Epidermal melanocyte (primary cell): ENCODE results near the gene POLR1D.
A peak's percentile ranks its signal among the peaks of the same experiment; 100 is the strongest.

ENCODE experiments used
- DNase-seq: peaks from one replicate; pipeline ENCODE4 v3.0.0; 2011; ENCODE audit warnings: low spot score; ENCODE audit not compliant: insufficient read length

The POLR1D gene, protein sequence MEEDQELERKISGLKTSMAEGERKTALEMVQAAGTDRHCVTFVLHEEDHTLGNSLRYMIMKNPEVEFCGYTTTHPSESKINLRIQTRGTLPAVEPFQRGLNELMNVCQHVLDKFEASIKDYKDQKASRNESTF

DNA sequence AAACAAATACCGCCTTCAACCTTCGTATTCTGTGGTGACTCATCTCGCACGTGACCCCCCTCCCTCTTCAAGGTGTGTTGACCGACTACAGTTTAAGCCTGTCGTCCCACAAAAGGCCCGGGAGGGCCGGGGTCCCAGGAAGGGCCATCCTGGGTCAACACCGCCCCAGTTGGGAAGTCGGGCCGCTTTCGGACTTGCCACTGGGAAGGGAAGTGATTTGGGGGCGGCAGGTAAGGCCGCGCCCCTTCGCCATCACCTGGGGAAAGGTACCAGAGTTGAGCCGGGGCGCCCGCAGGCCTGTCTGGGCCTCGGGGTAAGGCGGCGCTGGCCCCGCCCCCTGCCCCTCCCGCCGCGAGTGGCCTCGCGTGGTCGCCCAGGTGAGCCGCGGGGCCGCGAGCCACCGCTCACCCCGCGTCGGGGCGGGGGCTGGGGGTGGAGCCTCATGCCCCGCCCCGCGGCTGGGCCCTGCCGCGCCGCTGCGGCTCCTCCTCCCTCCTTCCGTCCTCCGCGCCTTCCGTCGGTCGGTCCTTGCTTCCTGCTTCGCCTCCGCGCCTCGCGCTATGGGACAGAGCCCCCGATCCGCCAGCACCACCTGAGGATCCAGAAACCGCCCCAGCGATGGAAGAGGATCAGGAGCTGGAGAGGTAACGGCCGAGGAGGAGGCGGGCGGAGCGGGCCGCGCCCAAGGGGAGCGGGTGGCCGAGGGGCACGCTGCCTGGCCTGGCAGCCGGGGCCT, at the start of gene POLR1D:
Gene POLR1D, plus strand, starts transcription at position 527 of the 736 bp plus-strand sequence. Its CDS starts 92 bp downstream, at position 619.
- DNase-seq: peak; percentile 58

DNA sequence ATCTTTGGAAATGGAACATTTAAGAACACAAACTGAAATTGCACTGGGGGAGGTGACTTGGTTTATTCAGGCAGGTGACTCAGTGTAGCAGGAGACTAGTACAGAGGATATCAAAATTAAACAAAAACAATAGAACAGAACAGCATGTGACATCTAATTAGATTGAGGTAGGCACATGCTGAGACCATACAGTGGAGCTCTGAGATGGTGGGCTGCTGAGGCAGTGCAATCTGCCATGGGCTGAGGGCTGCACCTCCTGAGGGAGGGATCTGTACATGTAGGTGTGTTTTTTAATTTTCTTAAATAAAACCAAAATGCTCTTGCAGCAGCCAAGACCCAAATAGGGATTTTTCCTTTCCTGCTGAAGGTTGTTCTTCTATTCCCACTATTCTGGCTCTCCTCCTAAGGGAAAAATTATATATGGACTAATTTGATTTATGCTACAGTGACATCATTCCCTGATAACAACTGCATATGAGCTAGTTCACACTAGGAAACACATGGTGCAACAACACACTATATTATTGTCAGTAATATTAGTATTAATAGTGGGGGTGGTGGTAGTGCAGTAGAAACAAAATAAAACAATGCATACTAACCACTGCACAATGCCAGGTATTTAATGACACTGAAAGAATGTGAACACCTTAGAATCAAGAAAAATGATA, 49.3 kb upstream of the POLR1D start:
- no peak for DNase-seq

DNA sequence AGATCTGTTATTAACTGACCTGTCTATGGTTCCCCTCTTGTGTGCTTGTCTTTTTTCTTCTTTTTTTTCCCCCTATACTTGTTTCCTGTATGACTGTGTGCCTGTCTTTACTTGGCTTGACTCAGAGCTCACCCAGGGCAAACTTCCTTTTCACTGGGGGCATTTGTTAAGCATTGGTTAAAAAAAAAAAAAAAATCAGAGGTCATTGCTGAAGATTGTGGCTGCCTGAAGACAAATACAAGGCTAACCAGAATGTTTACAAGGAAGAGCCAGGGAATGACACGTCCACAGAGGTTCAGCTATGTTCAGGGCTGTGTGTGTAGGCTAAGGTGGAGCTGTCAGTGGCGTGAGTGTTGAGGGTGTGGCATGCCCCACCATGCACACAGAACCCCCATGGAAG, 48.4 kb upstream of the POLR1D start:
- DNase-seq: no peak

DNA sequence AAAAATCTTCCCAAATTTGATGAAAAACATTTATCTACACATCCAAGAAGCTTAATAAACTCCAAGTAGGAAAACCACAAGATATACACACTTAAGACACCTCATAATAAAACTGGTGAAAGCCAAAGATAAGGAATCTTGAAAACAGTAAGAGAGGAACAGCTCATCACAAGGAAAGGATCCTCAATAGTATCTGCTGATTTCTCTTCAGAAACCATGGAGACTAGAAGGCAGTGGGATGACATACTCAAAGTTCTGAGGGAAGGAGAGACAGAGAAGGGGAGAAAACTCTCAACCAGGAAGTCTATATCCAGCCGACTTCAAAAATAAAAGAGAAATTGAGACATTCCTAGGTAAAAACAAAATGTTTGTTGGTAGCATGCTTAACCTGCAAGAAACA, 47.0 kb upstream of the POLR1D start:
- DNase-seq: no peak

DNA sequence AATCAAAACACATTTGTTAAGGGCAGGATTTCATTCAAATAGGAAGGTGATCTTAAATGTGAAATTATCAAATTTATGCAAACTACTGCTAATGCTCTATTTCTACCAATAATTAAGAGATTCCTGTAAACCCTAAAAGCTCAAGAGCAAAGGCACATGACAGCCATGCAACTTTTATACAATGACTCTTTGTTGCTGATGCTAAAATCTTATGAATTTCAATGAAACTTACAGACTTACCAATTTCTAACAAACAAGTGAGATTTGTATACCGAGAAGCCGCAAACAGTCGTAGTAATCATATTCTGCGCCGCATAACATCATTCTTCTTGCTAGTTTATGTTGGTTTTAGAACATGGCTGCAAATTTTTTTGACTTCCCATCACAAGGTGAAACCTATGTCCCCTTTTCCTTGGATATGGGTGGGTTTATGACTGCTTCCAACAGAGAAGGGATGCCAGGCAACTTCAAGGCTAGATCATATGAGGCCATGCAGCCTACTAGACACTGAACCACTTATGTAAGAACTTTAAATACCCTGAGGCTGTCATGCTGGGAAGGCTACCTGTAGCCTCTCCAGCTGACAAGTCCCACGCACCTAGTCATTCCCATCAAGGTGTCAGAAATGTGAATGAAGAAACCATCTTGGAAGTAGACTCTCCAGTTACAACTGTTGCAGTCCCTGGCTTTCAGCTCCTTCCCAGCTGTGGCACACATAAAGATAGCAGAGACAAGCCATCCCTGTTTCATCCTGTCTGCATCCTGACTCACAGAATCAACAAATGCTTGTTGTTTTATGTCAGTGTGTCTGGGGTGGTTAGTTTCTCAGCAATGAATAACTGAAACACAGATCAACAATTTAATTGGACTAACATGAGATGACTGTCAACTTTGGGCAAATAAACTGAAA, 43.3 kb upstream of the POLR1D start:
- DNase-seq: peak; percentile 54

DNA sequence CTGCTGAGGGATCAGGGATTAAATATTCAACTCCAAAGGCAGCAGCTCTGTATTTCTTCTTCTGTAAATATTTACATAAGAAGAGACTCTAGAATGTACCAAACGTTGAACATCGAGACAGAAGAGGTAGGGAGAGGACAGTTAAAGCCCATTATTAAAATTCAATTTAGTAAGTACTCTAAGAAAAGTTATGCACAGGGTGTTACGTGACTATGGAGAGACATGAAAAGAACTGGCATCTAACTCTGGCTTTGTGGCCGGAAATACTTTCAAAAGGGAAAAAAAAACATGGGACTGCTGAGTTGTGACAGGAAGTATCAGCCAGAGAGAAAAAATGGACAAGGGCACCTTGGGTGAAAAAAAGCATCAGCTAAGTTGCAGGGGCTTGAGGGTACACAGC, 38.0 kb upstream of the POLR1D start:
- DNase-seq: peak; percentile 19

DNA sequence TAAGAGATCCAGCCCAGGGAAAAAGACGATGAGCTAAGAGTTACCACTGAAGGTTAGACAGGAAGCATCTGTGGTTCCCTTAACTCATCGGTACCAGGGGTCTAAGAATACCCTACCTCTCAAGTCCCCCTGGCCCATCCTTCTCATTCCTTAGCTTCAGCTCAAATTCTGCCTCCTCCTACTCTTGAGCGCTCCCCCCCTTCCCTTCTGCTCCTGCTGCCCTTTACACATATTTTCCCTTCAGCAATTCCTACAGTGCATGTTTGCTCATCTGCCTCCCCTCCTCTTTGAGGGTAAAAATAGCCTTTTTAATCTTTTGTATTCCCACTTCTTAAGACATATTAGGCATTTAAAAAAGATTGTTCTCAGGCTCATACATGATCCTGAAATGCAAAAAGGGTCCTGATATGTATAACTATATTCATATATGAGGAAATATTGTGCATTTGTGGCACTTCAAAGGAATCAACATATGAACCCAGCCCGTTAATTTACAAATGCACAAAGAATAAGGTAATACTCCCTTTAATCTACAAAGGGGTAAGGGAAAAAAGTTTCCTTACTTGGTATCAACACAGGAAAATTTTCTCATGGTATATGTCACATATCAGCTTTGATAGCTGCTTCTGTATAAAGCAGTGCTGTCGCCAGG, 34.5 kb upstream of the POLR1D start:
- no peak for DNase-seq

DNA sequence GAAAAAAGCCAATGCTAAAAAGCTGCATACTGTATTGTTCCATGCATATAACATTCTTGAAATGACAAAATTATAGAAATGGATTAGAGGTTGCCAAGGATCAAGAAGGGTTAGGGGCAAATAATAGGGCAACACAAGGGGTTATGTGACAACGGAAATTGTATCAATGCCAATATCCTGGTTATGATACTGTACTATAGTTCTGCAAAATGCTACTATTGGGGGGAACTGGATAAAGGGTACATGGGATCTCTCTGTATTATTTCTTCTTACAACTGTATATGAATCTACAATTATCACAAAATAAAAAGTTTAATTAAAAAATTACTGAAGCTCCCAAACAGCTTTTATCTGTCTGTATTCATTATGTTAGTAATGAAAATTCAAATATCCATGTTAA, 33.3 kb upstream of the POLR1D start:
- DNase-seq: no peak

DNA sequence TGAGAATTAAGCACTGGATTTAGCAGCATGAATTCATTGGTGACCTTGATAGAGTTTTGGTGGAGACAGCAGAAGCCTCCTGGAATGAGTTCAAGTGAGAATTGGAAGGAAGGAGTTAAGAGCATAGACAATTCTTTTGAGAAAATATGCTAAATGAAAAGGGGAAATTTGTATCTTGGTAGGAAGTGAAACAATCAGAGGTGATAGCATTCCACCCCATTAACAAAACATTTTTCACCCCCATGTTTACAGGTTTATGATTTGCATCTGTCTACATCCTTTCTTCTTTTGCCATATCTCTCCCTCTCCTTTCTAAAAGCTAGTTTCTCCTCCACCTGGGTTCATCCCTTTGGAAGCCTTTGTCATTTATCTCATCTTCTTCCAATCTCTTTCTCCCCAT, 28.8 kb upstream of the POLR1D start:
- no peak for DNase-seq

DNA sequence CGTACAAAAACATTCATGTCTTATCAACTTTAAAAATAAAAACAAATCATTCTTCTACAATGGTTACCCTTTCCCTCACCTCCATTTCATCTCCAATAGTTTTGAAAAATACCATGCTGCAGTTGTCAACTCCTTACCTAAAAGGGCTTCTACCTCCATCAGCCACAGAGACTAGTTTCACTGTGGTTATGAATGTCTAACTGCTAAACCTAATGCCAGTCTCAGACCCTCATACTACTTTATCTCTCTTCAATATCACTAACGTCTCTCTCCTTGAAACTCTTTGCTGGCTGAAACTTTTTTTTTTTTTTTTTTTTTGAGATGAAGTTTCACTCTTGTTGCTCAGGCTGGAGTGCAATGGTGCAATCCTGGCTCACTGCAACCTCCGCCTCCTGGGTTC, 28.4 kb upstream of the POLR1D start:
- DNase-seq: no peak

DNA sequence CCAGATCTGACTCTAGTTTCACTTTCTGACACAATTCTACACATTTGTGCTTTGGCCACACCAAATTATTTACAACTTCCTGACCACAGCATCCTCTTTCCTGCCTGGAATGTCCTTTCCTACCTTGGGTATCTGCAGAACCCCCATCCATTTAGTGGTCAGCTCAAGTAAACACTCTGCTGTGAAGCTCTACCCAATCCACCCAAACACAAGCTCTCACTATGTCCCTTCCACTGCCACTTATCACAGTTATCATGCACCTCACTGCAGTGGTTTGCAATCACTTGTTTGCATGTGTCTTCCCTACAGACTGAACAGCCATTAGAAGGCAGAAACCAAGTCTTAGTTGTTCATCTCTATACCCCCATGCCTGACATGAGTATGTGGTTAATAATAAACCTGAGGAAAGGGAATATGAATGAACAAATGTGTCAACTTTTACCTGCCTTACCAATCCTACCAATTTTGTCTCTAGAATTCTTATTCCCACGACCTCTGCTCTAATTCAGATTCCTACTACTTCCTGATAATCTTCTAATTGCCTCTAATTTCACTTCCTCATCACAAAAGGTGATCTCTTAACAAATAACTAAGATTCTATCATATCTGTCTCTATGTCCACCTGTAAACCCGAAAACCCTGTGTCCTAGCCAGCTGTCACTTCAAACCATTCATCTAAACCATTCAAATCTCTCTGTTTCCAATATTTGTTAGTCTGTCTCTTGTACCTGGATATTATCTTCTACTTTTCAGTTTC, 26.5 kb upstream of the POLR1D start:
- no peak for DNase-seq

DNA sequence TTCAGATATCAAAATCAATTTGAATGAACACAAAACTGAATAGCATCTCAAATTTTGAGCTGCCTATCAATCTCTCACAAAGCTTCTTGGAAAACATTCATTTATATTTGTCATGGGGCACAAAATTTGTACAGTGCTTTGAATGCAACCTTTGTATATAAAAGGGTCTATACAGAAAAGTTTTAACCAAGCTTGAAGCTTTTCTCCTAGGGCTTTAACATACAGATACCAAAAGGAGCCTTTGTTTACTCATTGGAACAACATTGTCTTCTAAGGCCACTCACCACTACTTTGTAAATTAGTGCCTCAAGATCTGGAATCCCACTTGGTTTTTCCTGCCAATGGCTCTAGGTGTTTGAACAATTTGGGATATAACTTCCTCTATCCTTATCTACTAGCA, 22.6 kb upstream of the POLR1D start:
- DNase-seq: peak; percentile 22

DNA sequence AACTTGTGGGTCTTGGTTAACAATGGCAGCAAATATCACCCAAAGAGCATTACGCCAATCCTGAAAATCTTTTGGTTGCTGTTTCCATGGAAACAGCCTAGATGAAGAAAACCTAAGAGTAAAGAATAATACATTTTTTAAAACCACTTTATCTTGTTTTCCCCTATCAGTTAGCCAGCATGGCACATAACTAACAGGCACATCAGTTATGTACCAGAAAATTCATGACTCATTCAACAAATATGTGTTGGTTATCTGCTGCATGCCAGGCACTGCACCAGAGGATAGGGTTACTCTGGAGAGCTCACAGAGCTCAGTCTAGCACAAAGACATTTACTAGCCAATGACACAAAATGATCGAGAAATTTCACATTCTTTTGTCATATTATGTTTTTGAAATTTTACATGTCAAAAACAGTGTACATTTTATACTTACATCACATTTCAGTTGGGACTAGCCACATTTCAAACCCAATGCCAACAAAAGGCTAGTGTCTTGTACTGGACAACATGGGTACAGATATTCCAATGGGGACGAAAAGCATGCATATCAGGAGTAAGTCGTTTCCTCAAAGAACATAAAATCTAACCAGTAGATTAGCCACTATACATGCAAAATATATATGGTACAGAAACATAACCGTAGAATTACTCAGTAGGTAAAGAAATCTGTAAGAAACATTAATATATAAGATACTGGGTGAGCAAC, 21.7 kb upstream of the POLR1D start:
- DNase-seq: peak; percentile 43

DNA sequence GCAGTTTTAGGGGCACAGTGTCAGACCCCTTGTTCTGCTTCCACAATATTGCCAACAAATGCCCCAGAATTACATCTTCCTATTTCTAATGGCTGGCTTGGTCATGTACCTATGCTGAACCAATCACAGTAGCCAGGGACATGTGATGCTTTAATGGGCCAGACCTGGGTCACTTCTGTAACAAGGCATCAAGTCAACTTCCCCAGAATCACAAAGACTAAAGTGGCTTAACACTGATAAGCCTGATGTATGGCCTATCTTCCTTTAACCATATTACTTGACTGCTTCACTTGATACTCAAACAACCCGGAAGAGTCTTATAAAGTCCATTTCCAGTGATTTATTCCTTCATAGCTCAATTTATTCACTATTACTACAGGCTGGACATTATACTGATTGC, 21.0 kb upstream of the POLR1D start:
- DNase-seq: no peak

DNA sequence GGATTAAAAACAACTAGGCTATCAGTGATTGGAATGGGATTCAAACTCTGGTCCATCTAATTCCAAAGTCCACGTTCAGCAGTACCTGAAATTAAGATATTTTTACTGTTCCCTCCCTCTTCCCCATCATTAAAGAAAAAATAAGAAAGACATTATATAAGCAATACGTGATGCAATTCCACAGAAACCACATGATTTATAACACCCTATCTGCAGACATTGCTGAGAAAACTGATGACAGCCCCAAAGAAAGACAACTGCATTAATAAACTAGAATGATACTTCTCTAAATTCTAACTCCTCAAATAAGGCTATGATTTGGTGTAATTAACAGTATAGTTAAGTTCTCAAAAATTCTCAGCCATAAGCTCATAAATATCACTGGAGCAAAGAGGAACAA, 20.5 kb upstream of the POLR1D start:
- no peak for DNase-seq

DNA sequence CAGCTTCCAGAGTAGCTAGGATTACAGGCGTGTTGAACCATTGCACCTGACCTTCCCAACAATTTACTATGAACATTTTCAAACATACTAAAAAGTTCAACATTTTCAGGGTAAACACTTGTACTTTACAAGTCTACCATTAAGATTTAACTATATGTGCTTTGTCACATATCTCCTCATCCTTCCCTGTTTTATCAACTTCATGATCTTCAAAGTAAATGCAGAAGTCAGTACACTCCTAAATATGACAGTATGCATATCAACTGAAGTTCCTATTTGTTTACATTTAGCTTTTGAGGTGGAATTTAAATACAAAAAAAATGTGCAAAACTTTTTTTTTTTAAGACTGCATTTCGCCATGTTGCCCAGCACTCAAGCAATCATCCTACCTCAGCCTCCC, 19.9 kb upstream of the POLR1D start:
- no peak for DNase-seq

DNA sequence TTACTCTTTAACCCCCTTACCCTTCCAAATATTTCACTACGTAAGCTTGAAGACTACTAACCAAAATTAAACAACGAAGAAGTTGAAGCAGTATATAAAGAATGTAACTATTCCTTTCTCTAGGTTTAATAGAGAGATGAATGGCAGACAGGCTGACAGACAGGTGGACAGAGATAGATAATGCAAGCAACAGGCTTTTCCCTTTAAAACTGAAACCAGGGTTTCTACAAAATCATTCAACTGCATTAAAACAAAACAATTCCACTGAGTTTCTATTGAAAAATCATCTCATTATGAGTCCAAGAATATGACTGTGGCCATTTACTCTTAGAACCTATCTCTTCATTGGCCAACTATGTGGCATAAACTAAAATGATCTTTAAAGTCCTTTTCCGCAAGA, 16.6 kb upstream of the POLR1D start:
- no peak for DNase-seq

DNA sequence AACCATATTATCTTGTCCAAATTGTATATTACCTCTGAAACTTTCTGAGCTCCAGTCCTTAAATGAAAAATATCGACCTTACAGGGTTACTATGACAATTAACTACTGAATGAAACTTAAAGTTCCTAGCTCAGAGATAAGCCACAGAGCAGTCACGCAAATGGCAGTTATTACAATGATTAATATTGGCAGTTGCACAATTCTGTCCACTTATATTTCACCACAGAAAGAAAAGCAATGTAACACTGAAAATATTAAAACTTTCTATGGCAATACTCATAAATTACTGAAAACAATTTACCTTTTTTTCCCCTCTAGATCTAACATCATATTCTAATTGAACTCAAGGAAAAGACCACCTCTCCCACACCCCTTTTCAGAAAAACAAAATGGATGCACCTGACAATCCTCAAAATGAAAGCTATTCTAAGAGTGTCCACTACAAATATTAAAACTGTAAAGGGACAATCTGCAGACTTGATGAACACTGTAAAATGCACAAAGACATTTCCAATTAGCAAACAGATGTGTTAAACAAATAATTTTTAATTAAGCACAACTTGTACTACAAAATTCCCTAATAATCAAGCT, 16.0 kb upstream of the POLR1D start:
- no peak for DNase-seq

DNA sequence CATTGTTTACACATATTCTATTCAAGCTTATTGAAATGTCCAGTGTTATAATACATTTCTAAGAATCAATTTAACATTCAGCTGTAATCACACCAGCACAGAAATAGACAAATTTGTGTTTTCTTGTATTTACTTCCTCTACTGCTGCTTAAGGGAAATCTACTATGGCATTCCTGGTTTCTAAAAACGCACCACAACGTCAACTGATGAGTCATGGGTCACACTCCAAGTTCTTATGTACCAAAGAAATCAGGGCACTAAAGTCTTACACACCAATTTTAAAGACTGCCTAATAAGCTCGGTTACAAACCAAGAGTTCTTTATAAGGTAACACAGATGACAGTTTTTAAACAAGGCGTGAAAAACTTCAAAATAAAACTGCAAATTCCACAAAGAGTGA, 14.6 kb upstream of the POLR1D start:
- peak; percentile 54 for DNase-seq

DNA sequence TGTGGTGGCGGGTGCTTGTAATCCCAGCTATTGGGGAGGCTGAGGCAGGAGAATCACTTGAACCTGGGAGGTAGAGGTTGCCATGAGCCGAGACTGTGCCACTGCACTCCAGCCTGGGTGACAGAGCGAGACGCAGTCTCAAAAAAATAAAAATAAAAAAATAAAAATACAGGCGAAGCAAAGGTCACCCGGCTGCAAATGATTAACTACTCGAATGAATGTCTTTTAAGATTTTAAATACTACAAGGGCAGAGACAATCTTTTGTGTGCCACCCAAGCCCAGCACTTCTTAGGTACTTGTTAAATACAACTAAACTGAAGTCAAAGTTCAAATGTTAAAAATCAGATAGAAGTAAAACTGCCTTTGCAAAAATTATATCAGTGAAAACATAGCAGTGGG, 8.1 kb upstream of the POLR1D start:
- no peak for DNase-seq
